ENCODE data around the gene SLC2A10.
A peak's percentile ranks its signal among the peaks of the same experiment; 100 is the strongest.

SLC2A10 gene

DNA sequence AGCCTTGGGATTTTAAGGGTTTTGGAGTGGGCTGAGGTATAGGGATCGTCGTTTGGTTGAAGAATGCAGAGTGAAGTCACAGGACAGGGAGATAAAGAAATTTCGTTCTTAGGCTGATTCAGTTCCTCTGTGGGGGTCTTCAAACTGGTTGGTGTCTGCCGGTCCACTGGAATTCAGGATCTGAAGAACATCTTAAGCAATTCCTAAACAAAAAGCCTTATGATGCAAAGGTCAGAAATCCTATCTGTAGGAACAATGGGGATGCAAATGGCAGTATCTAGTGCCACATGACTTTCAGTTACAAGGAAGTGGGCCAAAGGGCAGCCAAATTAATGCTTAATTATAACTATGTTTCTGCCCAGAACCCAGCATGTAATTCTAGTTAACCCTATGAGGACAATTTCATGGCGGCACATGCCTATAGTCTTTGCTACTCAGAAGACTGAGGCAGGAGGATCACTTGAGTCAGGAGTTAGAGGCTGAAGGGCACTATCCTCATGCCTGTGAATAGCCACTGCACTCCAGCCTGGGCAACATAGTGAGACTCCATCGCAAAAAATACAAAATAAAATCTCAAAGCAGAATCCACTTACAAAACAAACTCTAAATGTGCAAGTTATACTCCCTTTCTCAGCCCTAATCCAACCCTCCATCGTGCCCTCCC is 4.6 kb upstream of the SLC2A10 start:
- DNase-seq, result no peak

DNA sequence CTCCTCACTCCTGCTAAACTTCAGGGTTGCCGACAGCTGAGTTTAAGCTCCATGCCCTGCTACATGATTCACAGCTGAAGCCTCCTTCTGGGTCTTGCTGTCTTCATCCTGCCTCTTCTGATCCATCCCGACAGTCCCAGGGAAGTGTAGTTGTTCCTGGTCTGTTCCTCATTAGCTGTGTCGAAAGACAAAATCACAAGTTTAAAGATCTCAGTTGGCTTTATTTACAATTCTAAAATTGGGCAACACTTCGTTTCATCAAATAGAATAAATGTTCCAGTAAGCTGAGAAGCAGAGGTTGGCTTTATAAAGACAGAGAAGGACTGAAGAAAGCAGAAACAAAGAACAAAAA is 4.1 kb upstream of the SLC2A10 start:
- DNase-seq, result no peak

DNA sequence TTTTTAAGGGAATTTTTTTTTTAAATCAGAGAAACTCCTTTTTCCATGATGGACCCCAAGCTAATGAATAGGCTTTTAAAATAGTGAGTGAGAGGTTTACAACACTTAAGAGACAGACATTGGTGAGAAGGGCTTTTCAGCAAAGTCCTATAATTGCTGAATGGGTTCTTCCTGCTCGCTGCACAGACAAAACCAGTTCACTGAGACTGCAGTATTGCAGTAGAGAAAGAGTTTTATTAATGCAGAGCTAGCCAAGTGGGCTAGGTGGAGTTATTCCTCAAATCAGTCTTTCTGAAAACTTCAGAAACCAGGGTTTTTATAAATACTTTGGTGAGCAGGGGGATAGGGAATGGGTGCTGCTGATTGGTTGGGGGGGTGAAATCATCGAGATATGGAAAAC is 3.2 kb upstream of the SLC2A10 start:
- no peak for DNase-seq

DNA sequence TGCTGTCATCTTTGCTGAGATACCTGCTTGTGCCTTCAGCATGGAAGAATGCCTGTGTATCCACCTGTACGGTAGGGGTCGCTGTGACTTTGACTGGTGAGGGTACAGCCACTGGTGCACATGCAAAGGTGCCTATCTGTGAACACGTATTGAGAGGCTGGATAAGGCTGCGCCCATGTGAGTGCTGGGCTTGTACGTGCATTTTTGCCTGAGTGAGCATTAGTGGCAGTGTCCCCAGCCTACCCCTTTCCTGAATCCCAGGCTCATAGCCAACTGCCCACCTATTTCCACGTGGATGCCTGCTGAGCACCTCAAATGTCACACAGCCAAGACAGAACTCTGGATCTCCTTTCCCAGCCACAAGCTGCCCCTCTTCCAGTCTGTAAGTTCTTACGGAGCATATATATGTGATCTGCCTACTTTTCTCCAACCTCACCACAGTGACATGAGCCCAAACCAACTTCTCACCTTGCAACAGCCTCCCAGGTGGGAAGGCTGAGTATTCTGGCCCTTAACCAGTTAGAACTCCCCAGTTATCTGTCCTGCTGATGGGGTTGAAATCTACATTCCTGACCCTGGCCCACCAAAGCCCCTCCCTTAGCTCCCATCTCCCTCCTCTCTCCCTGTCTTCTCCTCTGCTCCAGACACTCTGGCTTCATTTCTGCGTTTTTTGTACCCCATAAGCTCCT is 1.1 kb upstream of the SLC2A10 start:
- DNase-seq, result no peak

DNA sequence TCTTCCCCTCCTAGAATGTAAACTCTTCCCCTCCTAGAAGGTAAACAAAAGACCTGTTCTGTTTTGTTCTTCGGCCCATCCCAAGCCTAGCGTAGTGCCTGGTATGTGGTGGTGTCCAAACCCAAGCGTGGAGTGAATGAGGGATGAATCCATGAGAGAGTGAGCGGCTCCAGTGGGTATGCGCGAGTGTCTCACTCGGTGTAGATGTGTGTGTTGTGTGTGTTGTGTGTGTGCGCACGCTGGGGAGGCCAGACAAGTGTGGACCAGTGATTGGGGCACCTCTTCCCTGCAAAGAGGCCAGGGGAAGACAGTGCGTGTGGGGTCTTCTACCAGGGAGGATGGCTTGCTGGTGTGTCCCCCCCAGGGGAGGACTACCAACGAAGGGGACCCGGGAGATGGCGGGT is 392 bp upstream of the SLC2A10 start:
- no peak for DNase-seq

DNA sequence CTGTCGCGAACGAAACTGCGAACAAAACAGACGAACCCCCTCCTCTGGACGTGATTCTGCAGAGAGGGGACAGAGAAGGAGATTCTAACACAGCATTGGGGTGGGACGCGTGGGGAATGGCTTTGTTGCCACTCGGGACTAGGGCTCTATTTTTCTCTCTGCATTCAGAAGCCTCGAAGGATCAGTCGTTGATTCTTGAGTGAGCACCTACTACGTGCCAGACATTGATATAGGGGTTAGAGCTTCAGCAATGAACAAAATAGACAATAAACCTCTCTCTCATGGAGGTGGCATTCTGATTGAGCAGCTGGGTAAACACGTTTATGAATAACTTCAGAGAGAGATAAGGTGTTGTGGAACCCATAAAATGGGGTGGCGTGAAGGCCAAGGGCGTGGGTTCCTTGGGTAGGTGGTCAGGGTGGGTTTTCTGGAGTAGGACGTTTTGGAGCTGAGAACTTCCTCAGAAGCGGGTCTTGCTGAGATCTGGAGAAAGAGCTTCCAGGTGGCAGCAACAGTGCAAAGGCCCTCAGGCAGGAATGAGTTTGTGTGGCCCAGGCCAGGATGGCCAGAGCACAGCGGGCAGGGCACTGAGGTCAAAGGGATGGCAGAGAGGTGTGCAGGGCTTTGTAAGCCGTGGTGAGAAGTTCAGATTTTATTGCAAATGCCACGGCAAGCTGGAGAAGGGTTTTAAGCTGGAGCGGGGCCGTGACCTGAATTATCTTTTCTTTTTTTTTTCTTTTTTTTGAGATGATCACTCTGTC is 884 bp downstream of the SLC2A10 start:
- no peak for DNase-seq

DNA sequence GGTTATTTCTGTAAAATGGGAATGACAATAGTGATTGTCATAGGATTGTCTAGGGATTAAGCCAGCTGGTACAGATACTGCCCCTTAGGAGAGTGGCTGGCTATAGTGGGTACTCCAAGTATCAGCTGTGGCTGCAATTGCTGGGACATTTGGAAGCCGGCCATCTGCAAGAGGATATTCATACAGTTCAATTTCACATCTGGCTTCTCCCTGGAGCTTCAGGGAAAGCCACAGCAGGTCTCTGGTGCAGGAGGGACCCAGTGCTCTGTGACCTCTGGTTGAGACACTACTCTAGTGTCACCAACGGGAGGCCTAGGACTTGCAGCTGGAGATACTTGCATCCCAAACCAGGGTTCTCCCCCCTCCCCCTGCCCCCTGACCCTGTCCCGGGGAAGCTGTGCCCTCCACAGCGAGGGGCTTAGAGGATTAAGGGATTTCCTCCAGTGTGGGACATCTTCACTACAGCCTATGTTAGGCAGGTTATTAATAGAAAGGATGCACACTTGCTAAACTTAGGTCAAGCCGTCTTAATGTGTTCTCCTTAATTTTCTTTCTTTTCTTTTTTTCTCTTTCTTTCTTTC is 2.7 kb downstream of the SLC2A10 start:
- no peak for DNase-seq

DNA sequence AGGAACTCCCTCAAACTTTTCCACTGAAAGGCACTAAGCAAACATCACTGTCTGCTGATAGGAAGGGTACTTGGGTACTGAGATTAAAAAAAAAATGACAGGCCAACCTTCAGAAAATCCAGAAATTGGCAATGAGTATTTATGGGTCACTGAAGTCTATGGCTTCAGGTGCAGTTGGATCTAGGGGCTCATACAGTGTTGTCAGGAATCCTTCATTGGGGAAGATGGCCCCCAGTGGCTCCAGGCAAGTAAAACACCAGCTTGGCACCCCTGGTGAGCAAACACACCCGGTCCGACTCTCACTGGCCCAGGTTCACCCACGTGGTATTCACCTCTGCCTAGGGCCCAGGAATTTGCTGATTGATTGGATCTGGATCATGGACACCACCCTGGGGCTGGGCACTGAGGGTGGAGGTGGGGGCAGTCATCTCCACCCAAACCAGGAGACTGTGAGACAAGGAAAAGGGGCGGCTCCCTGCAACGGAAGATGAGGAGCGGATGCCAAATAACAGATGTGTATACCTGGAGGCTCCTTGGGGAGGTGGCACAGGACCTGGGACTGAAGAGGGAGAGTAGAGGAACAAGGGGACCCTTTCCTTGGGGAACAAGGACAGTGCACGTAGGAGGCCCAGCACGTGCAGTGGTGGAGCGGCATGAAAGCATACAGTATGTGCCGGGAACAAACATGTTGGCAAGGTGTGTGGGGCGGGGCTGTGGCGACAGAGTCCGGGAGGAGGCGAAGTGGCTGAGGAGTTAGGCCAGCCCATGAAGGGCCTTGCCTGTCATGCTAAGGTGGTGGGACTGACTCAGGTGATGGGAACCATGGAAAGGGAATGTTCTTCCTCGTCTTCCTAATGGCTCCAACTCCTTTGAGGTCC is 4.7 kb downstream of the SLC2A10 start:
- no peak for DNase-seq

DNA sequence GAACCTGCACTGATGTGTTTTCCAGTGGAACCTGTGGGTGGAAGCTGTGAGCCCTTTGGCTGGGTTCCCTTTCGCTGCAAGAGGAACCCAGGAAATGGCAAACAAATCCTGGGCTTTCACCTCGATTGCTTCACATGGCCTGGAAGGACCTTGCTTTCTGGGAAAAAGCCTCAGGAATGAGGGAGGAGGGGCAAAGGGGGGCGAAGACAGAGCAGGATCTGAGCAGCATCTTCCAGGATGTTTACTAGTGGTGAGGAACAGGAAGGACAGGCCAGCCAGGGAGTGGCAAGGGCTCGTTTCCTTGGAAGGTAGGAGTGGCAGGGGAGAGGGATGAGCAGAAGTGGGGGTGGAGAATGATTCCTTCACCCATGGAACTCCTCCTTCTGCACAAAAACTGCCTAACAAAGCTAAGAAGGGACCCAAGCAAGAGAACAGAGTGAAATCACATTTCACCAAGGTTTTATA is 5.9 kb downstream of the SLC2A10 start:
- DNase-seq, result peak in 1 of 2 experiments; percentile 36

DNA sequence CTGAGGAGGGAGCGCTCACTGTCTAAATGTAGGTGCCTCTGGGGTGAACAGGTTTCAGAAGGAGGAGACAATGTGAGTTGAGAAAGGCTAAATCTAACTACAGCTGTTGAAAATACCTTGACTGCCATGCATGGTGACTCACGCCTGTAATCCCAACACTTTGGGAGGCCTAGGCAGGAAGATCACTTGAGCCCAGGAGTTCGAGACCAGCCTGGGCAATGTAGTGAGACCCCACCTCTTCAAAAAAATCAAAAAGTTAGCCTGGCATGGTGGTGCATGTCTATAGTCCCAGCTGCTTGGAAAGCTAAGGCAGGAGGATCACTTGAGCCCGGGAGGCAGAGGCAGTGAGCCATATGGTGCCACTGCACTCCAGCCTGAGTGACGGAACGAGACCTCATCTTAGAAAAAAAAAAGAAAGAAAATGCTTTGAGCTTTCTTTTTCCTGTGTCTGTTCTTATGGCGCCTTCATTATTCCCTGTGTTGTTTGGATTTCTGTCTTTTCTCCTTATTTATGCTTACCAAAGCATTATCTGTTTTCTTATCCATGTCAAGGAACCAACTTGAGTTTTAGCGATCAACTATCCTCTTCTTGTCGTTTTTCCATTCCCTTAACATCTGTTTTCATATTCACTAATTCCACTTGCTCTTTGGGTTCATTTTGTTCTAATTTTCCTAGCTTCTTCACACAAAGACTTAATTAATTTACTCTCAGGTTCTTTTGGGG is 8.5 kb downstream of the SLC2A10 start:
- DNase-seq, result no peak

DNA sequence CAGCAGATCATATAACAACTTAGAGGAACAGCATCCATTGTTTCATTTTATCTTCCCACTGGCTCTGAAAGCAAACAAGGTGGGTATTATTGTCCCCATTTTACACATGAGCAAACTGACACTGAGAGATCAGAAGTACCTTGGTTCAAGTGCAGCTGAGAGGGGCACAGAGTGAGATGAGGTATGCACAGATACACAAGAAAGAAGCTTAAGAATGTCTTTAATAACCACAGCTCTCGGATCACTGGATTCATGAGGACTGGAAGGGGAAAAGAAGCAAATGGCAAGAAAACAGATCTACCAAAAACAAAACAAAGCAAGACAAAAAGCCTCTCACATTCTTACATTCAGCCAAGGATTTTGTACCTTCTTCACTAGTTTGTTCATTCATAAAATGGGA is 10.6 kb downstream of the SLC2A10 start:
- DNase-seq, result no peak

DNA sequence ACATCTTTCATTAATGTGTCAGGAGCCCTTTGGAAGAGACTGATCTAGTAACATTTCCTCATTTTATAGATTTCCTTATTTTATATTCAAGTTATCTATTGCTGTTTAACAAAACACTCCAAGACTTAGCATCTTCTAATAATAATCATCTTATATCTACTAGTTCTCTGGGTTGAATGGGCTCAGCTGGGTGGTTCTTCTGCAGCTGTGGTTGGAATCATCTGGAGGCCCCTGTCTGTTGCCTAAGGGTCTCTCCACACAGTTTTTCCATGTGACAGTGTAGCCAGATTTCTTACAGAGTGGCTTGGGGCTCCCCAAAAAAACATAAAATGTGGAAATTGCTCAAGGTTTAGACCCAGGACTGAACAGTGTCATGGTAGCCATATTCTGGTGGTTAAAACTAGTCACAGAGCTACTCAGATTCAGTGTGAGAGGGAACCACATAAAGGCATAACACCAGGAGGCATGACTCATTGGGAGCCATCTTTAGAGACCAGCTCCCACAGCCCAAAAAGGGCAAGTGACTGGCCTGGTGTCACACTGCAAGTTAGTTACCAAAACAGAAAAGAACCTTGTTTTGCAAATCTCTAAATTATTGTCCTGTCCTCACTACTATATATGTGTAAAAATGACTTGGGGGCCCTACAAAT is 11.5 kb downstream of the SLC2A10 start:
- DNase-seq, result no peak

DNA sequence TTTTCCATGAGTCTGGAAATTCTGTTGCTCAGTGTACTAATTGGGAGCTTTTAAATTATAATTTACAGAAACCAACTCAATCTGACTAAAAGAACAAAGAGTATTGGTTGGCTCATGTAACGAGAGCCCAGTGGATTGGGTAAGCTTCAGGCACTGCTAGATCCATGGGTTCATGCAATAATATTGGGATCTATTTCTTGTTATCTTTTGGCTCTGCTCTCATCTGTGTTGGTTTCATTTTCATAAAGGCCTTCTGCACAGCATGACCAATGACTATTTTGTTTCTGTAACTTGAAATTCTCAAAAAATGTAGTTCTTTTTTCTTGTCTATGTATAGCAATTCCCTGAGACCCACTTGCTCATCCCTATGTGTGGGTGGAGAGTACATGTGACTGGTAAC is 12.0 kb downstream of the SLC2A10 start:
- DNase-seq, result no peak

DNA sequence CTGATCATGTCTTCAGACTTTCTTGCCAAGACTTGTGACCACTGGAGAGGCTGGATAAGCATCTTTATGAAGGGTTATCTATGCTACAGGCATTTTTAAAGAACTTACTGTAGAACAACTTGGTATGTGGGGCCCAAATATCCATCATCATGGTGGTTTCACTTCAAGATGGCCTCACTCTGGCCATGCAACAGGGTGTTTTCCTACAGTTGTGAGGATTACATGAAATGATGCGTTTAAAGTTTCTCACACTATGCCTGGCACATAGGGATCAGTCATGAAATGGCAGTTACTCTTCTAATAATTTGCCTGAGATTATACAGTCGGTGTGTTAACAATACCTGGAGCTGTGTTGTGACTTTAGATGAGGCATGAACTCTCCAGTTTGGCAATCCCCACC is 13.0 kb downstream of the SLC2A10 start:
- DNase-seq, result no peak

DNA sequence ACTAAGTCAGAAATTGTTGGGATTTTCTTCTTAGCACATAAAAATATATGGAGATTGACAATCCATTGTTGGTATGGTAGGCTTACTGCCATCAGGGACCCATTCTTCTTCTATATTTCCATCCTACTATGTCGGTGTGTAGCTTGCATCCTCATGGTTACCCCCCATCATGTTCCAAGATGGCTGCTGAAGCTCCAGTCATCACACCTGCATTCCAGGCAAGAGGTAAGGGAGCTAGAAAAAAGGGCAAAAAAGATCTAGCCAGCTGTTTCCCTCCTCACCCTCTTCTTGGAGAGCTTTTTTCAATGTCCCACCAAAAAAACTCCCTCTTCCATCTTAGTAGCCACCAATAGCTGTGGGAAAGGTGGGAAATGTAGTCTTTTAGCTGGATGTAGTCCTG is 13.6 kb downstream of the SLC2A10 start:
- DNase-seq, result no peak

DNA sequence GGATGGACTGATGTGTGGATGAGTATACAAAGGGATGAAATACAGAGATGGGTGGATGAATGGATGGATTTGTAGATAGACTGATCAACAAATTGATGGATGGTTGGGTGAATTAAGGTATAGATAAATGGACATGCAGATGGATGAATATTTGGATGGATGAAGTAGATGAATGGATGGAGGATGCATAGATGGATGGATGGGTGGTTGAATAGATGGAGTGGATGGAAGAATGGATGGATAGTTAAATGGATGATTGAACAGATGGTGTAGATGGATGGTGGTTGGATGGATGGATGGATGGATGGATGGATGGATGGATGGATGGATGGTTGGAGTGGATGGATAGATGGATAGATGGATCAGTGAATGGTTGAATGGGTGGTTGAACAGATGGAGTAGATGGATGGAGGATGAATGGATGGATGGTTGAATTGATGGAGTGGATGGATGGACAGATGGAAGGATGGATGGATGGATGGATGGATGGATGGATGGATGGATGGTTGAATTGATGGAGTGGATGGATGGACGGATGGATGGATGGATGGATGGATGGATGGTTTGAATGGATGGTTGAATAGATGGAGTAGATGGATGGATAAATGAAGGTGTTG is 15.0 kb downstream of the SLC2A10 start:
- DNase-seq, result no peak

DNA sequence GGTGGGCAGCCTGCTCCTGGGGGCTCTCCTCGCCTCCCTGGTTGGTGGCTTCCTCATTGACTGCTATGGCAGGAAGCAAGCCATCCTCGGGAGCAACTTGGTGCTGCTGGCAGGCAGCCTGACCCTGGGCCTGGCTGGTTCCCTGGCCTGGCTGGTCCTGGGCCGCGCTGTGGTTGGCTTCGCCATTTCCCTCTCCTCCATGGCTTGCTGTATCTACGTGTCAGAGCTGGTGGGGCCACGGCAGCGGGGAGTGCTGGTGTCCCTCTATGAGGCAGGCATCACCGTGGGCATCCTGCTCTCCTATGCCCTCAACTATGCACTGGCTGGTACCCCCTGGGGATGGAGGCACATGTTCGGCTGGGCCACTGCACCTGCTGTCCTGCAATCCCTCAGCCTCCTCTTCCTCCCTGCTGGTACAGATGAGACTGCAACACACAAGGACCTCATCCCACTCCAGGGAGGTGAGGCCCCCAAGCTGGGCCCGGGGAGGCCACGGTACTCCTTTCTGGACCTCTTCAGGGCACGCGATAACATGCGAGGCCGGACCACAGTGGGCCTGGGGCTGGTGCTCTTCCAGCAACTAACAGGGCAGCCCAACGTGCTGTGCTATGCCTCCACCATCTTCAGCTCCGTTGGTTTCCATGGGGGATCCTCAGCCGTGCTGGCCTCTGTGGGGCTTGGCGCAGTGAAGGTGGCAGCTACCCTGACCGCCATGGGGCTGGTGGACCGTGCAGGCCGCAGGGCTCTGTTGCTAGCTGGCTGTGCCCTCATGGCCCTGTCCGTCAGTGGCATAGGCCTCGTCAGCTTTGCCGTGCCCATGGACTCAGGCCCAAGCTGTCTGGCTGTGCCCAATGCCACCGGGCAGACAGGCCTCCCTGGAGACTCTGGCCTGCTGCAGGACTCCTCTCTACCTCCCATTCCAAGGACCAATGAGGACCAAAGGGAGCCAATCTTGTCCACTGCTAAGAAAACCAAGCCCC is 16.0 kb downstream of the SLC2A10 start:
- no peak for DNase-seq

DNA sequence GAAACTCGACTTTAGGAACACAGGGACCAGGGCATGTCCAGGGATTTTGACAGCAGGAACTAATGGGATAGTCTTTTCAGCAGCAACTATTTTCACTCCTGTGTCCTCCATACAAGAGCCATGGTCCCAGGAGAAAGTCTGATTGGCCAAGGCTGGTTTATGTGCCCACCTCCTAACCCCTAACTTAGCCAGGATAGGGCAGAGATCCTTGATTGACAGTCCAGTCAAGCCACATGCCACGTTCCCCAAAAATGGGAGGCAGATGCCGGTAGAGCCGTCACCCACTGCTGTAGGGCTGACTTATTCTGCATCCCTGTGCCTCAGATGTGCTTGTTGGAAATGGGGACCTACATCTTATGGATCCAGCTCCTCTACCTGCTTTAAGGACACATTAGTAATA is 22.3 kb downstream of the SLC2A10 start:
- no peak for DNase-seq

DNA sequence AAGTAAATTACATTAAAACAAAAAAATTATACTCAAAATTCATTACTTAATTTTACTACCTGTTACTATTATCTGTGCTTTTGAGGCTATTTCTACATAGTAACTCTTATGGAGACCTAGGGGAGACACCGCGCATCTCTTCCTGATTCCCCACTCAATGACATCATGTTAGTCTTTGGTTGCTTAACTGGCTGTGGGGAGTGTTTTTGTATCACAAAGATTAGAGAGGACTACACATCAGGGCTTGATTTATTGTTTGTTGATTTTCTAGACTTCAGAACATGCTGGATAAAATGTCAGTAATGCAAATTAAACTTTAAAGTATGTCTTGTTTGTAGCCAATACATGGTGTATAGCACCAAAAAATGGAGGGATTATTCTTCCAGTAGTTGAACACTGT is 26.0 kb downstream of the SLC2A10 start:
- no peak for DNase-seq

Data from SW 1271 (cell line).